ENCODE data around the gene PCDHAC1. TPM values are rescaled to one million over a fixed set of nuclear protein-coding genes. Genes with fewer than 3 reads are reported as not detected.

Gene PCDHAC1
- total RNA-seq, 4 donors from 2014 or later: 1.7 to 5.4 (median 4.4) TPM

GRCh38 chr5:140882591-140882899, 43.6 kb upstream of the PCDHAC1 start:
- intact Hi-C loops (cut with DNase I): loop anchor here (1.0 to 5.0 kb wide), 2 partner anchors 45 to 159 kb away; partner anchors contain the start of gene PCDHAC1
- DNase-seq (ENCODE audit: extremely low spot score): no peak
- peak overlapping the region; percentile 41 to 56 (median 49) for H3K4me3 ChIP-seq
- no peak for TF ChIP-seq EP300 (IDR thresholded peaks at IDR 0.05)
- no peak for TF ChIP-seq POLR2A (IDR thresholded peaks at IDR 0.05; ENCODE audit: low read depth)
- no peak for TF ChIP-seq POLR2AphosphoS5 (IDR thresholded peaks at IDR 0.05)
- peak; percentile 24 to 51 (median 41) for TF ChIP-seq CTCF (IDR thresholded peaks at IDR 0.05)
- 16% methylated on average over 12 of the region's 12 CpGs for WGBS
- H3K36me3 ChIP-seq: no peaks in the 10 kb centered on the region
- peaks cover 0 to 14% (median 8%) of the 10 kb centered on the region in 4 donors for H3K4me1 ChIP-seq
- H3K9me3 ChIP-seq: peaks cover 0 to 30% (median 8%) of the 10 kb centered on the region in 4 donors
- peaks cover 0 to 46% (median 0%) of the 10 kb centered on the region in 4 donors for H3K27me3 ChIP-seq
- peak overlapping the region in 2 of 4 donors; percentile 9 to 24 for H3K27ac ChIP-seq (replicated peaks in 1 of 4)

DNA sequence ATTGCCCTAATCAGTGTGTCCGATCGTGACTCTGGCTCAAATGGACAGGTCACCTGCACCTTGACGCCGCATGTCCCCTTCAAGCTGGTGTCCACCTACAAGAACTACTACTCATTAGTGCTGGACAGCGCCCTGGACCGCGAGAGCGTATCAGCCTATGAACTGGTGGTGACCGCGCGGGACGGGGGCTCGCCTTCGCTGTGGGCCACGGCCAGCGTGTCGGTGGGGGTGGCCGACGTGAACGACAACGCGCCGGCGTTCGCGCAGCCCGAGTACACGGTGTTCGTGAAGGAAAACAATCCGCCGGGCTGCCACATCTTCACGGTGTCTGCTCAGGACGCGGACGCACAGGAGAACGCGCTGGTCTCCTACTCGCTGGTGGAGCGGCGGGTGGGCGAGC, 42.7 kb upstream of the PCDHAC1 start:
- TF ChIP-seq EP300 (IDR thresholded peaks at IDR 0.05): no peak
- no peak for TF ChIP-seq POLR2AphosphoS5 (IDR thresholded peaks at IDR 0.05)
- no peak for TF ChIP-seq POLR2A (IDR thresholded peaks at IDR 0.05; ENCODE audit: low read depth)
- no peak for TF ChIP-seq CTCF (IDR thresholded peaks at IDR 0.05)
- DNase-seq (ENCODE audit: extremely low spot score): no peak
- Histone ChIP-seq H3K9me3 (peaks cover 0 to 25% (median 7%) of the 10 kb centered on the region in 4 donors), H3K36me3 (no peaks in the 10 kb centered on the region), H3K4me1 (peaks cover 0 to 14% (median 8%) of the 10 kb centered on the region in 4 donors), H3K27ac (replicated peaks in 1 of 4) (no peak overlapping the region), H3K4me3 (no peak overlapping the region), H3K27me3 (peaks cover 0 to 38% (median 0%) of the 10 kb centered on the region in 4 donors)
- intact Hi-C loops (cut with DNase I): loop anchor here (5.0 kb wide), 1 partner anchor 44 kb away; the partner anchor contains the start of gene PCDHAC1
- 54% methylated on average over 29 of the region's 41 CpGs for WGBS

- intact Hi-C loops (cut with DNase I): loop anchor here (5.0 kb wide), 1 partner anchor 43 kb away; the partner anchor contains the start of gene PCDHAC1
- no peak for DNase-seq (ENCODE audit: extremely low spot score)
- WGBS: 38% methylated on average over 9 of the region's 79 CpGs
These were observed 42.0 kb upstream of the PCDHAC1 start for GRCh38 chr5:140883927-140884697.

GRCh38 chr5:140916325-140916724, 9.8 kb upstream of the PCDHAC1 start:
- Histone ChIP-seq H3K27ac (replicated peaks in 1 of 4) (no peak overlapping the region), H3K9me3 (no peaks in the 10 kb centered on the region), H3K4me1 (no peaks in the 10 kb centered on the region), H3K4me3 (no peak overlapping the region), H3K27me3 (no peaks in the 10 kb centered on the region), H3K36me3 (no peaks in the 10 kb centered on the region)
- TF ChIP-seq EP300 (IDR thresholded peaks at IDR 0.05): no peak
- no peak for TF ChIP-seq CTCF (IDR thresholded peaks at IDR 0.05)
- TF ChIP-seq POLR2A (IDR thresholded peaks at IDR 0.05; ENCODE audit: low read depth): no peak
- no peak for TF ChIP-seq POLR2AphosphoS5 (IDR thresholded peaks at IDR 0.05)
- WGBS: 57% methylated on average over 1 of the region's 1 CpG
- no peak for DNase-seq (ENCODE audit: extremely low spot score)
- intact Hi-C loops (cut with DNase I): no loop called here

More at GRCh38 chr5:140883927-140884697, 42.0 kb upstream of the PCDHAC1 start:
- peaks cover 0 to 33% (median 0%) of the 10 kb centered on the region in 4 donors for H3K27me3 ChIP-seq
- H3K36me3 ChIP-seq: no peaks in the 10 kb centered on the region
- H3K27ac ChIP-seq (replicated peaks in 1 of 4): no peak overlapping the region
- H3K9me3 ChIP-seq: peaks cover 0 to 25% (median 7%) of the 10 kb centered on the region in 4 donors
- H3K4me1 ChIP-seq: peaks cover 0 to 14% (median 8%) of the 10 kb centered on the region in 4 donors
- TF ChIP-seq POLR2AphosphoS5 (IDR thresholded peaks at IDR 0.05) (no peak), POLR2A (IDR thresholded peaks at IDR 0.05; ENCODE audit: low read depth) (no peak), EP300 (IDR thresholded peaks at IDR 0.05) (no peak), CTCF (IDR thresholded peaks at IDR 0.05) (no peak)
- peak overlapping the region in 2 of 4 donors; percentile 3 to 17 for H3K4me3 ChIP-seq
